ENCODE results near the gene PLEKHH3.

- TF ChIP-seq CTCF (IDR thresholded peaks at IDR 0.05): no peak
- no peak for TF ChIP-seq ZFX (IDR thresholded peaks at IDR 0.05; ENCODE audit: borderline replicate concordance)
Measured at GRCh38 chr17:42683407-42684034, 6.7 kb upstream of the PLEKHH3 start.

Measured in 22Rv1 (cell line).